Measurements from ENCODE around the gene MED12. TPM values are rescaled to one million over a fixed set of nuclear protein-coding genes. Genes with fewer than 3 reads are reported as not detected.

MED12 gene
- total RNA-seq, 1 donor from 2014 or later = 48.5 TPM

GRCh38 chrX:71154196-71154595 is 35.8 kb downstream of the MED12 start:
- no peak overlapping the region for H3K4me3 ChIP-seq
- no peak overlapping the region for H3K27ac ChIP-seq
- no peaks in the 10 kb centered on the region for H3K4me1 ChIP-seq
- intact Hi-C loops (cut with DNase I) = no loop called here
- no peak for TF ChIP-seq CTCF (IDR thresholded peaks at IDR 0.05)
- ATAC-seq (no peak), DNase-seq (no peak)
- H3K27me3 ChIP-seq = no peaks in the 10 kb centered on the region
- H3K9me3 ChIP-seq = no peaks in the 10 kb centered on the region
- H3K36me3 ChIP-seq = no peaks in the 10 kb centered on the region

DNA sequence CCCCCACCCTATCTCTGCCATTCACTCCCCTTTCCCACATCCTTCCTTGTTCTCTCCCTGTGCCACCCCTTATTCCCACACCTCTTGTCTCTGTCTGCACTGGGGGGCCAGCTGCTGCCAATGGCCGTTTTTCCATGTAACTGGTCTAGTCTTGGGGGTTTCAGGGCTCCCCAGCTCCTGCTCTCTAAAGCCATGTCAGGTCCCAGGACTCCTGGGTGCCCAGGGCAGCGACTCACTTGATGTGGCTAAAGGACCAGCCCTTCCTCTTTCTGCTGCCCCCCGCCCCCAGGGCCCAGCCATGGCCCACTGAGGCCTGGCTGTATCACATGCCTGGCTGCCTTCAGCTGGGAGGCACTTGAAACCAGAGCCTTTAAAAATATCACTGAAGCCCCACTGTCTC is 36.2 kb downstream of the MED12 start:
- intact Hi-C loops (cut with DNase I) = no loop called here

DNA sequence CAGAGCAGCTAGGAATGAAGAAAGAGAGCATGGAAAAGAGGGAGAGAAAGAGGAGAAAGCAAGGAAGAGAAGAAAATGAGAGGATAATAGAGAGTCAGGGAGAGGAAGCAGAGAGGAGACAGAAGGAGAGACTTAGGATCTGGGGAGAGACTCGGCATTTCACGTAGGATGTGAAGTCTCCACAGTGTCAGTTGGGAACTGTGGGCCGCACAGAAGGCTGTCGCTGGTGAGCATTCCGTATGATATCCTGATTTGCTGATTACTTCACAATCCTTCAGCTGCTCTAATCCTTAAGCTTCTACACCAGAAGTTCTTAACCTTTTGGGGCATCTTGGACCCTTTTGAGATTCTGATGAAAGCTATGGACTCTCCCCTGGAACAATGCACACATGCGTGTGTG is 40.2 kb downstream of the MED12 start:
- Histone ChIP-seq H3K27ac (no peak overlapping the region), H3K4me1 (no peaks in the 10 kb centered on the region), H3K36me3 (no peaks in the 10 kb centered on the region), H3K27me3 (no peaks in the 10 kb centered on the region), H3K4me3 (no peak overlapping the region), H3K9me3 (no peaks in the 10 kb centered on the region)
- ATAC-seq = no peak
- intact Hi-C loops (cut with DNase I) = no loop called here
- DNase-seq = no peak
- no peak for TF ChIP-seq CTCF (IDR thresholded peaks at IDR 0.05)

More for the DNA sequence above, 36.2 kb downstream of the MED12 start:
- no peaks in the 10 kb centered on the region for H3K36me3 ChIP-seq
- ATAC-seq (no peak), DNase-seq (no peak)
- no peaks in the 10 kb centered on the region for H3K27me3 ChIP-seq
- H3K4me3 ChIP-seq = no peak overlapping the region
- TF ChIP-seq CTCF (IDR thresholded peaks at IDR 0.05) = no peak
- no peaks in the 10 kb centered on the region for H3K9me3 ChIP-seq
- no peak overlapping the region for H3K27ac ChIP-seq
- H3K4me1 ChIP-seq = no peaks in the 10 kb centered on the region

- Histone ChIP-seq H3K27me3 (no peaks in the 10 kb centered on the region), H3K4me1 (no peaks in the 10 kb centered on the region), H3K36me3 (no peaks in the 10 kb centered on the region), H3K27ac (no peak overlapping the region), H3K9me3 (no peaks in the 10 kb centered on the region), H3K4me3 (no peak overlapping the region)
- ATAC-seq (no peak), DNase-seq (no peak)
- no peak for TF ChIP-seq CTCF (IDR thresholded peaks at IDR 0.05)
- intact Hi-C loops (cut with DNase I) = no loop called here
Observed at GRCh38 chrX:71159335-71159734, 40.9 kb downstream of the MED12 start.

- TF ChIP-seq CTCF (IDR thresholded peaks at IDR 0.05) = no peak
- intact Hi-C loops (cut with DNase I) = no loop called here
- H3K4me1 ChIP-seq = no peaks in the 10 kb centered on the region
- ATAC-seq (no peak), DNase-seq (no peak)
- H3K36me3 ChIP-seq = no peaks in the 10 kb centered on the region
- no peaks in the 10 kb centered on the region for H3K27me3 ChIP-seq
- no peaks in the 10 kb centered on the region for H3K9me3 ChIP-seq
- H3K4me3 ChIP-seq = no peak overlapping the region
- H3K27ac ChIP-seq = no peak overlapping the region
Observed at GRCh38 chrX:71160475-71160874, 42.1 kb downstream of the MED12 start.

- ATAC-seq (no peak), DNase-seq (no peak)
- Histone ChIP-seq H3K27ac (no peak overlapping the region), H3K27me3 (no peaks in the 10 kb centered on the region), H3K36me3 (no peaks in the 10 kb centered on the region), H3K4me1 (no peaks in the 10 kb centered on the region), H3K4me3 (no peak overlapping the region), H3K9me3 (no peaks in the 10 kb centered on the region)
- TF ChIP-seq CTCF (IDR thresholded peaks at IDR 0.05) = no peak
- intact Hi-C loops (cut with DNase I) = no loop called here
Observed at GRCh38 chrX:71162981-71163380, 44.6 kb downstream of the MED12 start.
